Large intestine (tissue), 3 donors: ENCODE measurements around the gene MRM1. TPM values are rescaled to one million over a fixed set of nuclear protein-coding genes. Genes with fewer than 3 reads are reported as not detected.
"Not testable (repeated sequence)": the region's sequence is repeated elsewhere in the genome, so short reads cannot be mapped to it uniquely, and the experiment has no call there.

Experiments
- DNase-seq, 2 donors: peaks; one replicate each; pipeline versions ENCODE4 v3.0.0 to v3.0.0-alpha.2; 2013
- H3K27ac ChIP-seq: one replicate; pipeline ENCODE4 v1.5.1; 2013; ENCODE audit warnings: low read length
- H3K27me3 ChIP-seq: 2 replicates; pipeline ENCODE4 v1.6.1; 2013; ENCODE audit warnings: low read length; ENCODE audit not compliant: control insufficient read depth, insufficient read depth
- H3K36me3 ChIP-seq: 2 replicates; pipeline ENCODE4 v1.6.1; 2013; ENCODE audit warnings: low read length; ENCODE audit not compliant: control insufficient read depth, insufficient read depth
- H3K4me1 ChIP-seq: one replicate; pipeline ENCODE4 v1.6.1; 2013; ENCODE audit warnings: low read length; ENCODE audit not compliant: control insufficient read depth, insufficient read depth
- H3K4me3 ChIP-seq: one replicate; pipeline ENCODE4 v1.5.1; 2013; ENCODE audit warnings: low read length
- H3K9me3 ChIP-seq: one replicate; pipeline ENCODE4 v1.6.1; 2013; ENCODE audit warnings: mild to moderate bottlenecking, low read depth, low read length, moderate library complexity; ENCODE audit not compliant: control insufficient read depth
- WGBS: methylation state at CpG from one replicate; pipeline ENCODE4 v1.1.5; 2013; ENCODE audit warnings: low lambda C conversion rate; ENCODE audit not compliant: insufficient coverage; 5-methylcytosine and 5-hydroxymethylcytosine counted together
- polyA plus RNA-seq: library from polyadenylated mRNA; unstranded; fragments of 120-200 nt; gene quantifications from one replicate; pipeline ENCODE4 v1.2.1, GENCODE V29; 2013

Gene MRM1
- polyA plus RNA-seq, 1 donor = 6.9 TPM

DNA sequence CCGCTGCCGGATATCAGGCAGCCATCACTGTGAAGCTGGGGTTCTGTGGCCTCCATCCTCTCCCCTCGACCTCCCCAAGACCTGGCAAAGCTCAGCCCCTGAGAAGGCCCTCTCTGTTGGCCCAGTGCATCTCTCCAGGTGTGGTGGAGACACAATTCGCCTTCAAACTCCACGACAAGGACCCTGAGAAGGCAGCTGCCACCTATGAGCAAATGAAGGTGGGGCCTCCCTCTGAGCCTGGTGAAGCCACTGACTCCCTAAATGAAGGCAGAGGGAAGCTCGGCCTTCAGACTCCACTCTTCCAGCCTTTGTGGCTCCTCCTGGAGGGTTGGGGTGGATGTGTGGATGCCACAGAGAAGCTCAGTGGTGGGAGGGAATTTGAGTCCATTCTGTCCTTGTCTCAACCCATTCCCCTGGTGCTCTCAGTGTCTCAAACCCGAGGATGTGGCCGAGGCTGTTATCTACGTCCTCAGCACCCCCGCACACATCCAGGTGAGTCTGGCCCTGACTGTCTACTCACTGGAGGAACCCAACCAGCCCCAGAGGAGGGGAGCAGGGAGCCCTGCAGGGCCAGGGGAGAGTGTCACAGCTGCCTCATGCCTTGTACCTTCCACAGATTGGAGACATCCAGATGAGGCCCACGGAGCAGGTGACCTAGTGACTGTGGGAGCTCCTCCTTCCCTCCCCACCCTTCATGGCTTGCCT is 1.7 kb upstream of the MRM1 start:
- Histone ChIP-seq H3K27me3 (no peaks in the 10 kb centered on the region), H3K36me3 (peaks cover 48% of the 10 kb centered on the region), H3K9me3 (no peaks in the 10 kb centered on the region), H3K27ac (peak overlapping the region; percentile 84), H3K4me3 (no peak overlapping the region), H3K4me1 (peaks cover 68% of the 10 kb centered on the region)
- peak in 1 of 2 donors; percentile 41 for DNase-seq
- WGBS = no CpG with 5 or more reads among the region's 11 CpGs

DNA sequence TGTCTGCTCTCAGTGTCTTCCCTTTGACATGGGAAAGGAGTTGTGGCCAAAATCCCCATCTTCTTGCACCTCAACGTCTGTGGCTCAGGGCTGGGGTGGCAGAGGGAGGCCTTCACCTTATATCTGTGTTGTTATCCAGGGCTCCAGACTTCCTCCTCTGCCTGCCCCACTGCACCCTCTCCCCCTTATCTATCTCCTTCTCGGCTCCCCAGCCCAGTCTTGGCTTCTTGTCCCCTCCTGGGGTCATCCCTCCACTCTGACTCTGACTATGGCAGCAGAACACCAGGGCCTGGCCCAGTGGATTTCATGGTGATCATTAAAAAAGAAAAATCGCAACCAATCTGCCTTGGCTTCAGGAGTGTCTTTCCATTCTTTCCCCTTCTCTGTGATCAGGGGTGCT is 918 bp upstream of the MRM1 start:
- no peak overlapping the region for H3K4me3 ChIP-seq
- no peaks in the 10 kb centered on the region for H3K27me3 ChIP-seq
- H3K4me1 ChIP-seq = peaks cover 61% of the 10 kb centered on the region
- DNase-seq = no peak
- no CpG with 5 or more reads among the region's 3 CpGs for WGBS
- no peaks in the 10 kb centered on the region for H3K9me3 ChIP-seq
- H3K27ac ChIP-seq = peak overlapping the region; percentile 84
- H3K36me3 ChIP-seq = peaks cover 43% of the 10 kb centered on the region

DNA sequence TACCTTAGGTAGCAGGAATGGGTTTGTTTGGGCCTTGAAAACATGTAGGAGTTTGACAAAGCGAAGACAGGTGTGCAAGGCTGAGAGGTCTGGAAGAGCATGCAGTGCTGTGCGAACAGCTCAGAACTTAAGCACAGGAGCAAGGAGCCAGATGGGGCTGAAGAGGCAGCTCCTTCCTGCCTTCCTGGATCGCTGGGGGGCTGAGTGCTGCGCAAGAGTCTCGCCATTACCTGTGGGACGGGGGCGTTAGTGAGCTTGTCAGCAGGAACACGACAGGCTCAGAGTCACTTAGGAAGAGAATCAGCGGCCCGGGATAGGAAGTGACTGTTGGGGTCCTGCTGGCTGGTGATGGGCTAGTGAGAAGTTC is 464 bp upstream of the MRM1 start:
- Histone ChIP-seq H3K27me3 (no peaks in the 10 kb centered on the region), H3K36me3 (peaks cover 38% of the 10 kb centered on the region), H3K4me1 (peaks cover 56% of the 10 kb centered on the region), H3K4me3 (peak overlapping the region; percentile 70), H3K27ac (peak overlapping the region; percentile 84), H3K9me3 (no peaks in the 10 kb centered on the region)
- peak in 1 of 2 donors; percentile 33 for DNase-seq
- WGBS = no CpG with 5 or more reads among the region's 10 CpGs

DNA sequence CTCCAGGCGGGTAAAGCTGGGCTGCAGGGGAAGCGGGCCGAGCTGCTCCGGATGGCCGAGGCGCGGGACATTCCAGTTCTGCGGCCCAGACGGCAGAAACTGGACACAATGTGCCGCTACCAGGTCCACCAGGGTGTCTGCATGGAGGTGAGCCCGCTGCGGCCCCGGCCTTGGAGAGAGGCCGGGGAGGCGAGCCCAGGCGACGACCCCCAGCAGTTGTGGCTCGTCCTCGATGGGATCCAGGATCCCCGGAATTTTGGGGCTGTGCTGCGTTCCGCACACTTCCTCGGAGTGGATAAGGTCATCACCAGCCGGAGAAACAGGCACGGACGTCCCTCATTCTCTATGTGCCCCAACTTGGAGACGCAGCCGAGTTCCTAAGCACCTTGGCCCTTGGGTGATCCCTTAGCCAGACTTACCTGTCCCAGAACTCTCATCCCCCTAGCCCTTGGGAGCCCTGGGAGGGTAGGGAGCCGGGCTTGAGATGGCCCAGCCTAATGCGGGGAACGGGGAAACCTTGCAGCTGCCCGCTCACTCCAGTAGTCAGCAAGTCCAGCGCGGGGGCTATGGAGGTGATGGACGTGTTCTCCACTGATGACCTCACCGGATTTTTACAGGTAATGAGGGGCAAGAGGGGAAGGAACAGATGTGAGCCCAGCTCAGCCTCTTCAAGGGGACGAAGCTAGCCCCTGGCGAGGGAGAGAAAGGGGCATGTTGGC is 806 bp downstream of the MRM1 start:
- WGBS = no CpG with 5 or more reads among the region's 38 CpGs
- DNase-seq = peak in 1 of 2 donors; percentile 60

DNA sequence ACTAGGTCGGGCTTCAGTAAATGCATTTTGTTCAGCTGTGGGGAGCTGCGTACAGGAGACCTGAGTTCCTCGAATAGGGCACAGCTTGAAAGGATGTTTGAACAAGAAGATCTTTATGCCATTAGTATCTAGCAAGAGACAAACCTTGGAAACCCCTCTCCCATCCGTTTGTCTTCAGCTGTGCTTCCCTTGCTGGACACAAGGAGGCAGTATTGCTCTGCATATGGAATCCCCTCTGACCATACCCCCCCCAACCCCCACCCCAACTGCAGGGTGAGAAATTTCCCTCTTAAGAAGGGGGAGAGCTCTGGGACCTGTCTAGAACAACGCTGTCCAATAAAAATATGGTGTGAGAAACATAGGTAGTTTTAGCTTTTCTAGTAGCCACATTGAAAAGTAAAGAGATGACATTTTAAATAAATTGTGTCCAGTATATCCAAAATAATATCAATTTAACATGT is 1.6 kb downstream of the MRM1 start:
- DNase-seq = peak; percentile 49 to 65
- Histone ChIP-seq H3K4me1 (peaks cover 38% of the 10 kb centered on the region), H3K27me3 (no peaks in the 10 kb centered on the region), H3K4me3 (peak overlapping the region; percentile 70), H3K36me3 (peaks cover 22% of the 10 kb centered on the region), H3K9me3 (no peaks in the 10 kb centered on the region), H3K27ac (no peak overlapping the region)
- WGBS = 0% methylated on average over 1 of the region's 5 CpGs

More for the DNA sequence above, 806 bp downstream of the MRM1 start:
- H3K36me3 ChIP-seq = peaks cover 28% of the 10 kb centered on the region
- peak overlapping the region; percentile 70 for H3K4me3 ChIP-seq
- H3K27ac ChIP-seq = peak overlapping the region; percentile 84
- H3K4me1 ChIP-seq = peaks cover 44% of the 10 kb centered on the region
- no peaks in the 10 kb centered on the region for H3K9me3 ChIP-seq
- no peaks in the 10 kb centered on the region for H3K27me3 ChIP-seq

DNA sequence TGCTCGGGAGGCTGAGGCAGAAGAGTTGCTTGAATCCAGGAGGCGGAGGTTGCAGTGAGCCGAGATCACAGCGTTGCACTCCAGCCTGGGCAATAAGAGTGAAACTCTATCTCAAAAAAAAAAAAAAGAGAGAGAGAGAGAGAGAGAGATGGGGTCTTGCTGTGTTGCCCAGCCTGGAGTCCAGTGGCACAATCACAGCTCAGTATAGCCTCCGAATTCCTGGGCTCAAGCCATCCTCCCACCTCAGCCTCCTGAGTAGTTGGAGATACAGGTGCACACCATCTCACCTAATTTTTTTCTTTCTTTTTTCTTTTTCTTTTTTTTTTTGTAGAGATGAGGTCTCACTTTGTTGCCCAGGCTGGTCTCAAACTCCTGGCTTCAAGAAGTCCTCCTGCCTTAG is 3.6 kb downstream of the MRM1 start:
- DNase-seq, H3K27me3 ChIP-seq, H3K4me3 ChIP-seq, H3K9me3 ChIP-seq, H3K27ac ChIP-seq, H3K36me3 ChIP-seq: not testable (repeated sequence)
- peaks cover 17% of the 10 kb centered on the region for H3K4me1 ChIP-seq
- 90% methylated on average over 2 of the region's 5 CpGs for WGBS

DNA sequence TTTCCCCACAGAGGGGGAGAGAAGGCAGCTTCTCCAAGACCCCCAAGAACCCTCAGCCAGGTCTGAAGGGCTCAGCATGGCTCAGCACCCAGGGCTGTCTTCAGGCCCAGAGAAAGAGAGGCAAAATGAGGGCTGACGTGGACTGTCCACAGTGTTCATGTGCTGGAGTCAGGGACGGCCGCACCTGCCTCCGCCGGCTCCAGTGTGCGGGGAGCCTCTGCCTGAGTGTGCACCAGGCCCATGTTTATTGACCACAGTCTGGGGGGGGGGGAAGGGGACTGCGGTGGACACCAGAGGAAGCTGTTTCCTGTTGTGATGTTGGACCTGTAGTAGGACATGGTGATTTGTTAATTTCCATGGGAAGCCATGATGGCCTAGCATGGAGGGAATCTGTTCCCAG is 6.9 kb downstream of the MRM1 start:
- H3K27ac ChIP-seq = no peak overlapping the region
- no peak for DNase-seq
- no peaks in the 10 kb centered on the region for H3K9me3 ChIP-seq
- peaks cover 2% of the 10 kb centered on the region for H3K27me3 ChIP-seq
- H3K4me3 ChIP-seq = no peak overlapping the region
- H3K4me1 ChIP-seq = no peaks in the 10 kb centered on the region
- no peaks in the 10 kb centered on the region for H3K36me3 ChIP-seq
- WGBS = no CpG with 5 or more reads among the region's 7 CpGs

DNA sequence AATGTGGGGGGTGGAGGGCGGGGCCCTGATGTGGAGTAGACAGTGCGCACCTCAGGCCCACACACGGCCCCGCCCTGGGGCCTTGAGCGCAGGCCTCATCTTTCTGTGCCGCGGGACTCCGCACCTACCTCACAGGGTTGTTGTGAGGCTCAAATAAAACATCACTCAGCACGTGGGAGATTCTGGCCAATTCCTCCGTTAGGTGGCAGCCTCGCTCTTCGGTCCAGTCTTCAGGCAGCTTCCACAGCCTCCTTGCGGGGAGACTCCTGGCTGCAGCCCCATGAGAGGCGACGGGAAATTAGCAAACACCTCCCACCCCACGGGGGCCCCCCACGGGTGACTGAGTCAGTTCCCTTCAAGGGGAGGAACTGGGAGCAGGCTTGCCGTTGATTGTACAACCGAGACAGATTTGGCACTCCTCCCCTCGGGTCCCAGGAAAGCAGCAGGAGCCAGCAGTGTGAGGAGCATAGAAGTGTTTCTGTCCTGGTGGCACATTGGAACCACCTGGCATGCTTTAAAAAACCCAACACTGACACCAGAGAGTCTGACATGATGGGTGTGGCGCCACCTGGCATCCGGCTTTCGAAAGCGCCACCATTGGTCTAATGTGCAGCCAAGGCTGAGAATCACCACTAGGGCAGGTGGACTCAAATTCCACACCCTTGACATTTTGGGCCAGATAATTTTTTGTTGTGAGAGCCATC is 7.6 kb downstream of the MRM1 start:
- H3K4me3 ChIP-seq = no peak overlapping the region
- no peaks in the 10 kb centered on the region for H3K4me1 ChIP-seq
- H3K36me3 ChIP-seq = no peaks in the 10 kb centered on the region
- H3K27me3 ChIP-seq = peaks cover 7% of the 10 kb centered on the region
- peak; percentile 39 to 66 for DNase-seq
- WGBS = no CpG with 5 or more reads among the region's 24 CpGs
- H3K9me3 ChIP-seq = no peaks in the 10 kb centered on the region
- no peak overlapping the region for H3K27ac ChIP-seq

DNA sequence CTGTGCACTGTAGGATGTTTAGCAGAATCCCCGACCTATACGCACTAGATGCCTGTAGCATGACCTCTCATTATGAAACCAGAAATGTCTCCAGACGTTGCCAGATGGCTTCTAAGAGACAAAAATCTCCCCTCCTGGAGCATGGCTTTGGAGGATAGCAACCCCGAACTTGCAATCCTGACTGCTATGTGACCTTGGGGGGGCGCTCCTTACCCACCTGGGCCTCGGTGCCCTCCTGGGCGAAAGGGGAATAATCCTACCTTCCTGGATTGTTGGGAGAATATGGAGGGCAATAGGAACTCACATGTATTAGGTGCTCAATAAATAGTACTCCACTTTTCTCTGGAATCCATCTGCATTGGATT is 8.1 kb downstream of the MRM1 start:
- Histone ChIP-seq H3K9me3 (no peaks in the 10 kb centered on the region), H3K4me1 (no peaks in the 10 kb centered on the region), H3K36me3 (no peaks in the 10 kb centered on the region), H3K27ac (no peak overlapping the region), H3K27me3 (peaks cover 11% of the 10 kb centered on the region), H3K4me3 (no peak overlapping the region)
- no CpG with 5 or more reads among the region's 7 CpGs for WGBS
- no peak for DNase-seq

DNA sequence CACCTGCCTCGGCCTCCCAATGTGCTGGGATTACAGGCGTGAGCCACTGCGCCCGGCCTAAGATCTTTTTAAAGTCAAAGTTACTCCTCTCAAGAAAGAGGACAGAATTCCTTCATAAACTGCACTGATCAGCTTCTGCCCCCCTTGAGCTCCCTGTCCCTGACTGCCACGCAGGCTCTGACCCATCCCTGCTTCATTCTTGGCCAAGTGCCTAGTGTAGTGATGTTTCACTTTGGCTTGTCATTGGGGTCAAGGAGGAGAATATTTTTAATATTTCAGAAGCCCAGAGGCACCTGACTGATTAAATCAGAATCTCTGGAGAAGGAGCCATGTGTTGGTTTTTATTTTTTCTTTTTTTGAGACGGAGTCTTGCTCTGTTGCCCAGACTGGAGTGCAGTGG is 9.1 kb downstream of the MRM1 start:
- Histone ChIP-seq H3K36me3 (no peaks in the 10 kb centered on the region), H3K4me1 (no peaks in the 10 kb centered on the region), H3K9me3 (no peaks in the 10 kb centered on the region), H3K27me3 (peaks cover 11% of the 10 kb centered on the region), H3K27ac (no peak overlapping the region), H3K4me3 (no peak overlapping the region)
- WGBS = no CpG with 5 or more reads among the region's 6 CpGs
- DNase-seq = no peak
